Tibial nerve (tissue), 4 donors: ENCODE data around the gene ADK. TPM values are rescaled to one million over a fixed set of nuclear protein-coding genes. Genes with fewer than 3 reads are reported as not detected.
"Not testable (repeated sequence)": the region's sequence is repeated elsewhere in the genome, so short reads cannot be mapped to it uniquely, and the experiment has no call there.

Experiments used
- DNase-seq, 2 donors: peaks; one replicate each; pipeline ENCODE4 v3.0.0-alpha.2; 2019; ENCODE audit warnings: low spot score in 2 of 2
- H3K27ac ChIP-seq, 4 donors: fragments of 200-600 bp; sonication (generic) in 3 of 4; one replicate each; pipeline ENCODE4 v1.5.1; 2017 to 2019; ENCODE audit warnings: mild to moderate bottlenecking in 1 of 4
- H3K27me3 ChIP-seq, 2 donors: fragments of 200-600 bp; sonication (generic) in 1 of 2; one replicate each; pipeline versions ENCODE4 v1.5.1 to v1.6.0; 2017 to 2019
- H3K36me3 ChIP-seq, 3 donors: fragments of 200-600 bp; sonication (generic); one replicate each; pipeline ENCODE4 v1.5.1; 2018 to 2019
- H3K4me1 ChIP-seq, 4 donors: fragments of 200-600 bp; sonication (generic) in 3 of 4; one replicate each; pipeline ENCODE4 v1.5.1; 2017 to 2019
- H3K4me3 ChIP-seq, 4 donors: fragments of 200-600 bp; sonication (generic) in 3 of 4; one replicate each; pipeline ENCODE4 v1.5.1; 2017 to 2019; ENCODE audit warnings: mild to moderate bottlenecking in 1 of 4, moderate library complexity in 1 of 4
- H3K9me3 ChIP-seq, 4 donors: fragments of 200-600 bp; sonication (generic) in 3 of 4; one replicate each; pipeline ENCODE4 v1.5.1; 2017 to 2019
- EP300 ChIP-seq, 2 donors: sonication (generic); formaldehyde crosslinking; IDR thresholded peaks; one replicate each; pipeline ENCODE4 v1.6.1; 2017; ENCODE audit warnings: antibody characterized with exemption in 2 of 2, mild to moderate bottlenecking in 1 of 2
- POLR2A ChIP-seq, 2 donors: fragments of 450-650 bp; IDR thresholded peaks; one replicate each; pipeline ENCODE4 v1.6.1; 2017; ENCODE audit warnings: antibody characterized with exemption in 2 of 2, mild to moderate bottlenecking in 2 of 2, moderate library complexity in 2 of 2
- WGBS, 2 donors: methylation state at CpG; one replicate each; pipeline ENCODE4 v1.1.5; 2018; 5-methylcytosine and 5-hydroxymethylcytosine counted together
- total RNA-seq, 4 donors: library from RNA; depleted of rRNA; stranded (reverse); fragments of >200 nt; gene quantifications; one replicate each; pipeline ENCODE4 v1.1.0, GENCODE V29; 2016
- TF ChIP-seq, protein P1 (sequence below), 5 experiments: fragments of 200-600 bp in 3 of 5; fragments of 450-650 bp in 2 of 5; sonication (generic) in 3 of 5; IDR thresholded peaks; one replicate each; pipeline ENCODE4 v1.5.1; 2016 to 2019; ENCODE audit warnings: antibody characterized with exemption in 5 of 5, mild to moderate bottlenecking in 3 of 5, moderate library complexity in 2 of 5

Gene ADK
- total RNA-seq, 4 donors from 2014 or later: 28.2 to 50.9 (median 34.0) TPM

DNA sequence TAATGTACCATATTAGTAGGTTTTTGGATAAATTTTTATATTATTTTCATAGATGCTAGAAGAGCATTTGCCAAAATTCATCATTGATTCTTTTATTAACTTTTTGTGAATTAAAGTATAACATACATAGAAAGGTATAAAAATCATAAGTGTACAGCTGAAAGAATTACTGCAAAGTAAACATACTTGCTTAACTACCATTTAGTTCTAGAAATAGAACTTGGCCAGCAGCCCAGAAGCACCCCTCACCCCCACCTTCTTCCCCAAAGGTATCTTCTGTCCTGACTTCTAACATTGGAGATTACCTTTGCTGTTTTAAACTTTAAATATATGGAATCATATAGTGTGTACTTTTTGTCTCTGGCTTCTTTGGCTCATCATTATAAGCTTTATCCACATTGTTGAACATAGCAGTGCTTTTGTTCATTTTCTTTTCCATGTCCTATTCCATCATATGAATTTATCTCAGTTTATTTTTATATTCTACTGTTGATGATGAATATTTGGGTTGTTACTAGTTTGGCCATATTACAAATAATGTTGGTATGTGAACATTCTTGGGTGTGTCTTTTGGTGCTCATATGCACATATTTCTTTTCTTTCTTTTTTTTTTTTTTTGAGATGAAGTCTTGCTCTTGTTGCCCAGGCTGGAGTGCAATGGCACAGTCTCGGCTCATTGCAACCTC, 142.8 kb downstream of the ADK start:
- Histone ChIP-seq H3K36me3 (no peaks in the 10 kb centered on the region), H3K4me3 (no peak overlapping the region), H3K27me3 (no peaks in the 10 kb centered on the region), H3K27ac (peak overlapping the region in 2 of 4 donors; percentile 43 to 77), H3K9me3 (no peaks in the 10 kb centered on the region), H3K4me1 (peaks cover 0 to 27% (median 5%) of the 10 kb centered on the region in 4 donors)
- no peak for DNase-seq
- 48 to 56% methylated on average over 1 of the region's 1 CpG for WGBS, 2 donors
- TF ChIP-seq POLR2A (IDR thresholded peaks at IDR 0.05) (no peak), EP300 (IDR thresholded peaks at IDR 0.05) (no peak)
- TF ChIP-seq, protein P1, sequence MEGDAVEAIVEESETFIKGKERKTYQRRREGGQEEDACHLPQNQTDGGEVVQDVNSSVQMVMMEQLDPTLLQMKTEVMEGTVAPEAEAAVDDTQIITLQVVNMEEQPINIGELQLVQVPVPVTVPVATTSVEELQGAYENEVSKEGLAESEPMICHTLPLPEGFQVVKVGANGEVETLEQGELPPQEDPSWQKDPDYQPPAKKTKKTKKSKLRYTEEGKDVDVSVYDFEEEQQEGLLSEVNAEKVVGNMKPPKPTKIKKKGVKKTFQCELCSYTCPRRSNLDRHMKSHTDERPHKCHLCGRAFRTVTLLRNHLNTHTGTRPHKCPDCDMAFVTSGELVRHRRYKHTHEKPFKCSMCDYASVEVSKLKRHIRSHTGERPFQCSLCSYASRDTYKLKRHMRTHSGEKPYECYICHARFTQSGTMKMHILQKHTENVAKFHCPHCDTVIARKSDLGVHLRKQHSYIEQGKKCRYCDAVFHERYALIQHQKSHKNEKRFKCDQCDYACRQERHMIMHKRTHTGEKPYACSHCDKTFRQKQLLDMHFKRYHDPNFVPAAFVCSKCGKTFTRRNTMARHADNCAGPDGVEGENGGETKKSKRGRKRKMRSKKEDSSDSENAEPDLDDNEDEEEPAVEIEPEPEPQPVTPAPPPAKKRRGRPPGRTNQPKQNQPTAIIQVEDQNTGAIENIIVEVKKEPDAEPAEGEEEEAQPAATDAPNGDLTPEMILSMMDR (IDR thresholded peaks at IDR 0.05): no peak

DNA sequence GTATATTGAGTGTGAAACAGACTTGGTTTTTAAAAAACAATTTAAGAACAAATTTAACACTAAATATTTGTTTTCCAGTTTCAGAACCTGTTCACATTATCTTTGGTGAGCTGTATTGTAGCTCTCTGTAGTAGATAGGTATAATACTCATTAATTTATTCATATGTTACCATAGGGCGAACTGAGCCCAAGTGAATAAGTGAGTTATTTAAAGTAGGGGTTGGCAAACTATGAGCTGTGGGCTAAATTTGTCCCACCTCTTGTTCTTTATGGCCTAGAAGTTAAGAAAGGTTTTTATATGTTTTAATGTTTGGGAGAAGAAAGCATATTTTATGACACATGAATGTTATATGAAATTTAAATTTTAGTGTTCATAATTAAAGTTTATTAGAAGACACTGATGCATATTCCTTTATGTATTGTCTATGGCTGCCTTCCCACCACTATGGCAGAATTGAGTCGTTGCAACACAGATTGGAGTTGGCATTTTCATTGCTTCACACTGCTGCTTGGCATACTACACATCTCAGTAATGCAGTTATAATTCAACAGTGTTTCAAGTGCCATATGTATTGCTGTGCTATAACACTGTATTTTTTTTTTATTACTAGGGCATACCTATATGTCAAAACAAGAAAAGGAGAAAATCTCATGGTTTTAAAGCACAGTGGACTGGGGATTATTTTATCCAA, 146.5 kb downstream of the ADK start:
- DNase-seq: no peak
- Histone ChIP-seq H3K27ac (no peak overlapping the region), H3K9me3 (no peaks in the 10 kb centered on the region), H3K4me1 (peaks cover 0 to 12% (median 5%) of the 10 kb centered on the region in 4 donors), H3K4me3 (no peak overlapping the region), H3K27me3 (no peaks in the 10 kb centered on the region), H3K36me3 (no peaks in the 10 kb centered on the region)
- TF ChIP-seq POLR2A (IDR thresholded peaks at IDR 0.05) (no peak), EP300 (IDR thresholded peaks at IDR 0.05) (no peak)
- TF ChIP-seq, protein P1 (IDR thresholded peaks at IDR 0.05): no peak
- 88 to 92% methylated on average over 2 of the region's 2 CpGs for WGBS, 2 donors

DNA sequence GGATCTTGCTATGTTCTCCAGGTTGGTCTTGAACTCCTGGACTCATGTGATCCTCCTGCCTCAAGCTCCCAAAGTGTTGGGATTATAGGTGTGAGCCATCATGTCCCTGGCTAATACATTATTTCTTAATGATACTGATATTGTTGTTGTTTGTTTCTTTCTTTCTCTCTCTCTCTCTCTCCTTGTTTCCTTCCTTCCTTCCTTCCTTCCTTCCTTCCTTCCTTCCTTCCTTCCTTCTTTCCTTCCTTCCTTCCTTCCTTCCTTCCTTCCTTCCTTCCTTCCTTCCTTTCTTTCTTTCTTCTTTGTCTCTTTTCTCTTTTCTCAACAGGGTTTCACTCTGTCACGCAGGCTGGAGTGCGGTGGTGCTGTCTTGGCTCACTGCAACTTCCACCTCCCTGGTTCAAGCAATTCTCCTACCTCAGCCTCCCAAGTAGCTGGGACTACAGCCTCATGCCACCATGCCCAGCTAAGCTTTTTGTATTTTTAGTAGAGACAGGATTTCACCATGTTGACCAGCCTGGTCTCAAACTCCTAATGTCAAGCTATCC, 149.1 kb downstream of the ADK start:
- not testable (repeated sequence) for H3K9me3 ChIP-seq, H3K4me1 ChIP-seq, H3K36me3 ChIP-seq, H3K27me3 ChIP-seq, H3K27ac ChIP-seq, H3K4me3 ChIP-seq, DNase-seq
- 89 to 95% methylated on average over 2 of the region's 2 CpGs for WGBS, 2 donors

DNA sequence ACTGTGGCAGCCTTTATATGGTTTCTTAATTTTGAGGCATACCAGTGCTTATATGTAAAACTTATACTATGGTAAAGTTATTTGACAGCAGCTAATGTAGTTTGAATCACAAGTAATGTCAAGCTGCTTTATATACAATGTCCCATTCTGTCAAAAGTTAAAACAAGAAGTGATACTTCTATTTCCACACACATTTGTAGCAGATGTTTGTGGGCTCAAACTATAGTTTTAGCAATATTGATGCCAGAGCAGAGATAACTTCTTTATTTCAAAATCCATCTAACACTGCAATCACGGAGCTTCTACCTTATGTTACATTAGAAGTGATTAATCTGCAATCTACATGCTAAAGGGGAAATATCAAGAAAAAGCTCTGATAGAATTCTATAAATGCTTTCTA, 149.6 kb downstream of the ADK start:
- no peaks in the 10 kb centered on the region for H3K36me3 ChIP-seq
- no peaks in the 10 kb centered on the region for H3K4me1 ChIP-seq
- no peak for DNase-seq
- H3K9me3 ChIP-seq: no peaks in the 10 kb centered on the region
- no peak overlapping the region for H3K4me3 ChIP-seq
- 0% methylated on average over 1 of the region's 1 CpG for WGBS, 2 donors
- no peaks in the 10 kb centered on the region for H3K27me3 ChIP-seq
- TF ChIP-seq, protein P1 (IDR thresholded peaks at IDR 0.05): no peak
- H3K27ac ChIP-seq: no peak overlapping the region

DNA sequence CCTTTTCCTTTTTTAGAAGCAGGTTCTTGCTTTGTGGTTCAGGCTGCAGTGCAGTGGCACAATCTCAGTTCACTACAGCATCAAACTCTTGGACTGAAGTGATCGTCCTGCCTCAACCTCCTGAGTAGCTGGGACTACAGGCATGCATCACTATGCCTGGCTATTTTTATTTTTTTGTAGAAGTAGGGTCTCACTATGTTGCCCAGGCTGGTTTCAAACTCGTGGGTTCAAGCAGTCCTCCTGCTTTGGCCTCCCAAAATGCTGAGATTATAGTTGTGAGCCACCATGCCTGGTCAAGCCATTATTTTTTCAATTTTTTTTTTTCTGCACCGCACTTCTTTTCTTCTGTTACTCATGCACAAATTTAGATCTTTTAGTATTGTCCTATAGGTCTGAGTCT, 154.7 kb downstream of the ADK start:
- no peaks in the 10 kb centered on the region for H3K9me3 ChIP-seq
- DNase-seq: no peak
- WGBS, 2 donors: 93 to 95% methylated on average over 3 of the region's 3 CpGs
- peaks cover 0 to 13% (median 4%) of the 10 kb centered on the region in 4 donors for H3K4me1 ChIP-seq
- no peak overlapping the region for H3K4me3 ChIP-seq
- no peaks in the 10 kb centered on the region for H3K36me3 ChIP-seq
- TF ChIP-seq POLR2A (IDR thresholded peaks at IDR 0.05) (no peak), EP300 (IDR thresholded peaks at IDR 0.05) (no peak)
- TF ChIP-seq, protein P1 (IDR thresholded peaks at IDR 0.05): no peak
- H3K27me3 ChIP-seq: no peaks in the 10 kb centered on the region
- H3K27ac ChIP-seq: no peak overlapping the region
